NCI-H2171 treated with DMSO at 0.1 percent for 48 hours (cell line): Measurements from ENCODE around the gene SELPLG.
"Not testable (repeated sequence)": the region's sequence is repeated elsewhere in the genome, so short reads cannot be mapped to it uniquely, and the experiment has no call there.

Experiments
- DNase-seq: peaks from one replicate; lab custom pipeline; 2025; lab: John Stamatoyannopoulos, UW

SELPLG gene

GRCh38 chr12:108604208-108604941 is 29.3 kb downstream of the SELPLG start:
- peak; percentile 53 for DNase-seq

GRCh38 chr12:108603743-108604142 is 30.0 kb downstream of the SELPLG start:
- DNase-seq, result no peak

- no peak for DNase-seq
Observed at GRCh38 chr12:108602976-108603704, 30.6 kb downstream of the SELPLG start.

GRCh38 chr12:108602209-108602705 is 31.4 kb downstream of the SELPLG start:
- no peak for DNase-seq

- DNase-seq, result no peak
Observed at GRCh38 chr12:108600702-108601007, 33.0 kb downstream of the SELPLG start.

- DNase-seq, result no peak
Observed at GRCh38 chr12:108599948-108600701, 33.6 kb downstream of the SELPLG start.

GRCh38 chr12:108599541-108599940 is 34.2 kb downstream of the SELPLG start:
- DNase-seq, result no peak

GRCh38 chr12:108598553-108599250 is 35.0 kb downstream of the SELPLG start:
- DNase-seq, result no peak

GRCh38 chr12:108597559-108598471 is 35.9 kb downstream of the SELPLG start, which contains the start of gene TMEM119:
TMEM119 (minus strand) TSS chr12:108598084; CDS start chr12:108592383, 5,701 bp downstream.
- DNase-seq, result no peak

- no peak for DNase-seq
Observed at GRCh38 chr12:108596854-108597558, 36.7 kb downstream of the SELPLG start.

GRCh38 chr12:108595711-108596647 is 37.7 kb downstream of the SELPLG start:
- DNase-seq, result no peak

- DNase-seq, result no peak
Observed at GRCh38 chr12:108594960-108595710, 38.6 kb downstream of the SELPLG start.

GRCh38 chr12:108594323-108594903 is 39.3 kb downstream of the SELPLG start:
- DNase-seq, result no peak

- no peak for DNase-seq
Observed at GRCh38 chr12:108592033-108592909, 41.4 kb downstream of the SELPLG start.

GRCh38 chr12:108591267-108591980 is 42.3 kb downstream of the SELPLG start:
- DNase-seq, result no peak

GRCh38 chr12:108590463-108590862 is 43.2 kb downstream of the SELPLG start:
- not testable (repeated sequence) for DNase-seq
